ENCODE measurements around the gene ZCWPW1.

- no peak for TF ChIP-seq POLR2AphosphoS5 (IDR thresholded peaks at IDR 0.05; ENCODE audit: low read depth)
- TF ChIP-seq, protein P1, sequence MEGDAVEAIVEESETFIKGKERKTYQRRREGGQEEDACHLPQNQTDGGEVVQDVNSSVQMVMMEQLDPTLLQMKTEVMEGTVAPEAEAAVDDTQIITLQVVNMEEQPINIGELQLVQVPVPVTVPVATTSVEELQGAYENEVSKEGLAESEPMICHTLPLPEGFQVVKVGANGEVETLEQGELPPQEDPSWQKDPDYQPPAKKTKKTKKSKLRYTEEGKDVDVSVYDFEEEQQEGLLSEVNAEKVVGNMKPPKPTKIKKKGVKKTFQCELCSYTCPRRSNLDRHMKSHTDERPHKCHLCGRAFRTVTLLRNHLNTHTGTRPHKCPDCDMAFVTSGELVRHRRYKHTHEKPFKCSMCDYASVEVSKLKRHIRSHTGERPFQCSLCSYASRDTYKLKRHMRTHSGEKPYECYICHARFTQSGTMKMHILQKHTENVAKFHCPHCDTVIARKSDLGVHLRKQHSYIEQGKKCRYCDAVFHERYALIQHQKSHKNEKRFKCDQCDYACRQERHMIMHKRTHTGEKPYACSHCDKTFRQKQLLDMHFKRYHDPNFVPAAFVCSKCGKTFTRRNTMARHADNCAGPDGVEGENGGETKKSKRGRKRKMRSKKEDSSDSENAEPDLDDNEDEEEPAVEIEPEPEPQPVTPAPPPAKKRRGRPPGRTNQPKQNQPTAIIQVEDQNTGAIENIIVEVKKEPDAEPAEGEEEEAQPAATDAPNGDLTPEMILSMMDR (conservative IDR thresholded peaks at IDR 0.05; ENCODE audit: low read depth in 2 of 2), result no peak
- no peak for TF ChIP-seq REST (IDR thresholded peaks at IDR 0.05; ENCODE audit: unreplicated experiment)
- no peak for TF ChIP-seq EZH2 (IDR thresholded peaks at IDR 0.05; ENCODE audit: low read depth, unreplicated experiment)
- TF ChIP-seq EZH2phosphoT487 (IDR thresholded peaks at IDR 0.05; ENCODE audit: unreplicated experiment), result no peak
- no peak for TF ChIP-seq JUNB (IDR thresholded peaks at IDR 0.05; ENCODE audit: unreplicated experiment)
- no peak for TF ChIP-seq CREB1 (CRISPR knock-in tag; IDR thresholded peaks at IDR 0.05; ENCODE audit: low read depth)
- TF ChIP-seq NANOG (IDR thresholded peaks at IDR 0.05; ENCODE audit: borderline replicate concordance), result no peak
Observed at GRCh38 chr7:100394077-100394476, 34.4 kb downstream of the ZCWPW1 start.

Measured in GM23338 (cell line).